DMS153 treated with DMSO at 0.1 percent for 48 hours (cell line): ENCODE measurements around the gene ZNF385D.
"Not testable (repeated sequence)": the region's sequence is repeated elsewhere in the genome, so short reads cannot be mapped to it uniquely, and the experiment has no call there.

Experiments used
- DNase-seq: peaks from one replicate; lab custom pipeline; 2025; ENCODE audit not compliant: unreplicated experiment; lab: John Stamatoyannopoulos, UW

Gene ZNF385D

GRCh38 chr3:21393683-21394311, 357.2 kb downstream of the ZNF385D start:
- no peak for DNase-seq

- DNase-seq, result no peak
These were observed 358.5 kb downstream of the ZNF385D start for GRCh38 chr3:21392526-21392925.

GRCh38 chr3:21390856-21391255, 360.2 kb downstream of the ZNF385D start:
- no peak for DNase-seq

GRCh38 chr3:21390136-21390535, 360.9 kb downstream of the ZNF385D start:
- peak; percentile 1 for DNase-seq

GRCh38 chr3:21387142-21387826, 363.7 kb downstream of the ZNF385D start:
- DNase-seq, result not testable (repeated sequence)

GRCh38 chr3:21378036-21378435, 373.0 kb downstream of the ZNF385D start:
- DNase-seq, result not testable (repeated sequence)

- no peak for DNase-seq
These were observed 373.8 kb downstream of the ZNF385D start for GRCh38 chr3:21377071-21377769.

GRCh38 chr3:21372316-21372715, 378.7 kb downstream of the ZNF385D start:
- DNase-seq, result no peak
